ENCODE measurements around the gene HM13.
"Not testable (repeated sequence)": the region's sequence is repeated elsewhere in the genome, so short reads cannot be mapped to it uniquely, and the experiment has no call there.

HM13 gene

DNA sequence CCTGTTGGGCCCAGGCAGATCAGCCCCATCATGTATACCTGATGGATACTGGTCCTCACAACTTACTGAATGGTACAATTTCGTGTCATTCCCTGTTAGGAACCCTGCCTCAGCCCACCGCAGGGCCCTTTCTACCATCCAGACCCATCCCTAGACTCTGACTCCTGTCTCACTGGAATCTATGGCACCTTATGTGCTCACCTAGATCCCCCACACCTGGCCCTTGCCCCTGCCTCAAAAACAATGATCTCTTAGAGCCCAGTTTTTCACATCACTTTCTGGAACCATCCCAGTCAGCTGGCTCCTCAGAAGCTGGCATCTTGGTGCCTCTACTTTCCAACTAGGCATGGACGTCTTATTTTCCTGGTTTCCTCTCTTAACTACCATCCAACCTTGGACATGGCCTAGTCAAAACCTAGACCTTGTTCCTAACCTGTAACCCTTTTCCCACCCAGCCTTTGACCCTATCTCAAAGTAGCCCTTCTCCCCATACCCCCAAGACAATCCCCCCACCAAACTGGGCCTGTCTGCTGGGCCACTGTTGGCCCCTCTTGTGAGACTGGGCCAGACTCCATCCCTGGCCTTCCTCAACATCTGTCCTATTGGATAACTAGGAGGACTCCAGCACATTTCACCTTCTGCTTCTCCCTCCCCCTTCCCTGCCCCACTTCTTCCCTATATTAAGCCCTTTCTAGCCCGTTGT, 981 bp downstream of the HM13 start:
- Histone ChIP-seq H3K4me3 (ENCODE audit: low read length) (peak overlapping the region; percentile 89), H3K9ac (ENCODE audit: low read length) (peak overlapping the region; percentile 84), H3K4me1 (ENCODE audit: control insufficient read depth, insufficient read depth, low read length) (peaks cover 30% of the 10 kb centered on the region), H3K27me3 (ENCODE audit: control insufficient read depth, insufficient read depth, low read length) (no peaks in the 10 kb centered on the region), H3K36me3 (ENCODE audit: control insufficient read depth, insufficient read depth, low read length) (no peaks in the 10 kb centered on the region), H3K9me3 (ENCODE audit: control insufficient read depth, low read length) (no peaks in the 10 kb centered on the region)

DNA sequence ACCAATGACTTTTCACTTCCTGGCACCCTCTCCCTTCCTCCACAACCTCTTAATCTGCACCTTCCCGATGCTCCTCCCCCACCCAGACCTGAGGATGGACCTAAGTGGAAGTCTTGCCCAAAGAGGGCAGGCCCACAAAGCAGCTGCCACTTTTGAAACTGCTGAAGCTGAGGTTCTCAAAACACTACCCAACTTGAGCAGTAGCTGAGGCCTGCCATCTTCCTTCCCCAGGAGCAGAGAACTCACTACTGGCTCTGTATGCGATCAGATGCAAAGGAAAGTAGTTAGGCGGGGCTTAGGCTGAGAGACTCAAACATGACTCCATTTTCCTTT, 1.5 kb downstream of the HM13 start:
- peak overlapping the region; percentile 89 for H3K4me3 ChIP-seq (ENCODE audit: low read length)
- H3K27me3 ChIP-seq (ENCODE audit: control insufficient read depth, insufficient read depth, low read length): no peaks in the 10 kb centered on the region
- H3K36me3 ChIP-seq (ENCODE audit: control insufficient read depth, insufficient read depth, low read length): no peaks in the 10 kb centered on the region
- peak overlapping the region; percentile 84 for H3K9ac ChIP-seq (ENCODE audit: low read length)
- no peaks in the 10 kb centered on the region for H3K9me3 ChIP-seq (ENCODE audit: control insufficient read depth, low read length)
- H3K4me1 ChIP-seq (ENCODE audit: control insufficient read depth, insufficient read depth, low read length): peaks cover 30% of the 10 kb centered on the region

DNA sequence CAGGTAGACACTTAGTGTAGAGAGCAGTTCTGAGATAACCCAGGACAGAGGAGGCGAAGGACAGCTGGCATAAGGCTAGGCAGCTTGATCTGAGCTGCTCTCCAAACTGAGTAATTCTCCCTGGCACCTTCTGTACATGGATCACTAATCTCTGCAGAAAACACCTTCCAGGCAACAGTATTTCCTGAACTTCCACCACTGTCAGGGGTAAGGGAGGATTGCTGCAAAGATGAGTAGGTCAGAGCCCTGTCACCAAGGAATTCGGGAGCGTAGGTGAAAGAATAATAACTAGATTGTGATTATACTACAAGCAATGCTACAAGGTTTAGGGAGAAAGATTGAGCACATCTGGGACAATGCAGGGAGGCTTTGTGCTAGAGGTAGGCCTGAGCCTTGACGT, 1.9 kb downstream of the HM13 start:
- peak overlapping the region; percentile 89 for H3K4me3 ChIP-seq (ENCODE audit: low read length)
- no peaks in the 10 kb centered on the region for H3K9me3 ChIP-seq (ENCODE audit: control insufficient read depth, low read length)
- H3K36me3 ChIP-seq (ENCODE audit: control insufficient read depth, insufficient read depth, low read length): no peaks in the 10 kb centered on the region
- no peaks in the 10 kb centered on the region for H3K27me3 ChIP-seq (ENCODE audit: control insufficient read depth, insufficient read depth, low read length)
- H3K4me1 ChIP-seq (ENCODE audit: control insufficient read depth, insufficient read depth, low read length): peaks cover 30% of the 10 kb centered on the region
- H3K9ac ChIP-seq (ENCODE audit: low read length): peak overlapping the region; percentile 84

DNA sequence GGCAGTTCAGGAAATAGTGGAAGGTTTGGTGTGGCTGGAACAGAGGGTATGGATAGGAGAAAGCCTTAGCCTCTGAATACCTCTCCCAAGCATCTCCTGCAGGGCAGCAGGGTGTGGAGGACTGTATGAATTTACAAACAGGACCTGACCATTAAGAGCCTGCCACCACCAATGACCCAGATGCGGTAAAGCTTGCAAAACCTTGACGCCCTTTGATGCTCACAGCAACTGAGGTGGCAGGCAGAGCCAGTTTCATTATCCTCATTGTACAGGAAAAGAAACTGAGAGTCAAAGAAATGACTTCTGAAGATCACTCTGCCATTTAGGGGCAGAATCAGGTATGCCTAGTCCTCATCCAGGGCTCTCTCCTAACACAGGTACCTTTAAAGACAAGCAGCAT, 2.4 kb downstream of the HM13 start:
- H3K9ac ChIP-seq (ENCODE audit: low read length): no peak overlapping the region
- H3K4me3 ChIP-seq (ENCODE audit: low read length): no peak overlapping the region
- H3K4me1 ChIP-seq (ENCODE audit: control insufficient read depth, insufficient read depth, low read length): peaks cover 30% of the 10 kb centered on the region

DNA sequence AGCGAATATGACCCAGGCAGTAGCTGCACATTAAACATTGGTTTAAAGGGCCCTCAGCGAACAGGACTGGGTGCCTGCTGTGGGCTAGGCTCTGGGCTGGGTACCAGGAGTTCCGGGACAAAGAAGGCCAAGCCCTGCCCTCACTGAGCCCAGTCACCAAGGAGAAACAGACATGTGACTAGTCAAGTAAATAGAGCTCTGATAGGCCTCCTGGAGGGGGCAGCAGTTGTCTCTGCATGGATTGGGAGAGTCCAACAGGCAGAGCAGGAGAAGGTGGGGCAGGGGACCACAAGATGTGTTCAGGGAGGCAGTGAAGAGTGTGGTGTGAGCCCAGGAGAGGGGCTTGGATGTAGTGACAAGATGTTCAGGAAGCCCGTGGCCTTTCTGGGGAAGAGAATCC, 3.1 kb downstream of the HM13 start:
- H3K4me1 ChIP-seq (ENCODE audit: control insufficient read depth, insufficient read depth, low read length): peaks cover 30% of the 10 kb centered on the region
- no peak overlapping the region for H3K4me3 ChIP-seq (ENCODE audit: low read length)
- H3K27me3 ChIP-seq (ENCODE audit: control insufficient read depth, insufficient read depth, low read length): no peaks in the 10 kb centered on the region

More for the DNA sequence above, 2.4 kb downstream of the HM13 start:
- Histone ChIP-seq H3K27me3 (ENCODE audit: control insufficient read depth, insufficient read depth, low read length) (no peaks in the 10 kb centered on the region), H3K36me3 (ENCODE audit: control insufficient read depth, insufficient read depth, low read length) (no peaks in the 10 kb centered on the region), H3K9me3 (ENCODE audit: control insufficient read depth, low read length) (no peaks in the 10 kb centered on the region)

DNA sequence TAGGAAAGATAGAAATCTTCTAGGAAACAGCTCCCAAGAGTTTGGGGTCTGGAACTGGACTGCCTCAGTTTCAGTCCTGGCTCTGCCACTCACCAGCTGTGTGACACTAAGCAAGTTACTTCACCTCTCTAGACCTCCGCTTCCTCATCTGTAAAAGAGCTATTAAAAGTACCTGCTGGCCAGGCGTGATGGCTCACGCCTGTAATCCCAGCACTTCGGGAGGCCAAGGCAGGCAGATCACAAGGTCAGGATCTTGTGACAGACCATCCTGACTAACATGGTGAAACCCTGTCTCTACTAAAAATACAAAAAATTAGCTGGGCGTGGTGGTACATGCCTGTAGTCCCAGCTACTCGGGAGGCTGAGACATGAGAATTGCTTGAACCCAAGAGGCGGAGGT, 7.0 kb downstream of the HM13 start:
- not testable (repeated sequence) for H3K9me3 ChIP-seq (ENCODE audit: control insufficient read depth, low read length)

More for the DNA sequence above, 3.1 kb downstream of the HM13 start:
- no peaks in the 10 kb centered on the region for H3K36me3 ChIP-seq (ENCODE audit: control insufficient read depth, insufficient read depth, low read length)
- H3K9ac ChIP-seq (ENCODE audit: low read length): no peak overlapping the region
- no peaks in the 10 kb centered on the region for H3K9me3 ChIP-seq (ENCODE audit: control insufficient read depth, low read length)

DNA sequence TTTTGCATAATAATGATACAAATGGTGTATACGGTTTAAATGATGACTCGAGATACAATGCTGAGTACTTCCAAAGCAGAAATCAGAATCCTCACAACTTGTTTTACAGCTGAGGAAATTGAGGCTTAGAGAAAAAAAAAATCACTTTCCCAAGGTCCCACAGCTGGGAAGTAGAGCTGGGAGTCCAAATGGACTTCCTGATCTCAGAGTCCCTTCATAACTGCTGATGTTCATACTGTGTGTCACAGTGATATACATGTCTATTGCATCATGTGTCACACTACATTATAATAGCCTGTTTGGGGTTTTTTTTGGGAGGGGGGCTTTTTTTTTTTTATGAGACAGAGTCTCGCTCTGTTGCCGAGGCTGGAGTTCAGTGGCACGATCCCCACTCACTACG, 8.5 kb downstream of the HM13 start:
- no peaks in the 10 kb centered on the region for H3K36me3 ChIP-seq (ENCODE audit: control insufficient read depth, insufficient read depth, low read length)
- H3K9ac ChIP-seq (ENCODE audit: low read length): no peak overlapping the region
- H3K4me1 ChIP-seq (ENCODE audit: control insufficient read depth, insufficient read depth, low read length): no peaks in the 10 kb centered on the region
- H3K27me3 ChIP-seq (ENCODE audit: control insufficient read depth, insufficient read depth, low read length): no peaks in the 10 kb centered on the region
- H3K9me3 ChIP-seq (ENCODE audit: control insufficient read depth, low read length): no peaks in the 10 kb centered on the region
- no peak overlapping the region for H3K4me3 ChIP-seq (ENCODE audit: low read length)

More for the DNA sequence above, 7.0 kb downstream of the HM13 start:
- not testable (repeated sequence) for H3K27me3 ChIP-seq (ENCODE audit: control insufficient read depth, insufficient read depth, low read length); H3K9ac ChIP-seq (ENCODE audit: low read length); H3K4me3 ChIP-seq (ENCODE audit: low read length); H3K36me3 ChIP-seq (ENCODE audit: control insufficient read depth, insufficient read depth, low read length)
- H3K4me1 ChIP-seq (ENCODE audit: control insufficient read depth, insufficient read depth, low read length): peaks cover 13% of the 10 kb centered on the region

DNA sequence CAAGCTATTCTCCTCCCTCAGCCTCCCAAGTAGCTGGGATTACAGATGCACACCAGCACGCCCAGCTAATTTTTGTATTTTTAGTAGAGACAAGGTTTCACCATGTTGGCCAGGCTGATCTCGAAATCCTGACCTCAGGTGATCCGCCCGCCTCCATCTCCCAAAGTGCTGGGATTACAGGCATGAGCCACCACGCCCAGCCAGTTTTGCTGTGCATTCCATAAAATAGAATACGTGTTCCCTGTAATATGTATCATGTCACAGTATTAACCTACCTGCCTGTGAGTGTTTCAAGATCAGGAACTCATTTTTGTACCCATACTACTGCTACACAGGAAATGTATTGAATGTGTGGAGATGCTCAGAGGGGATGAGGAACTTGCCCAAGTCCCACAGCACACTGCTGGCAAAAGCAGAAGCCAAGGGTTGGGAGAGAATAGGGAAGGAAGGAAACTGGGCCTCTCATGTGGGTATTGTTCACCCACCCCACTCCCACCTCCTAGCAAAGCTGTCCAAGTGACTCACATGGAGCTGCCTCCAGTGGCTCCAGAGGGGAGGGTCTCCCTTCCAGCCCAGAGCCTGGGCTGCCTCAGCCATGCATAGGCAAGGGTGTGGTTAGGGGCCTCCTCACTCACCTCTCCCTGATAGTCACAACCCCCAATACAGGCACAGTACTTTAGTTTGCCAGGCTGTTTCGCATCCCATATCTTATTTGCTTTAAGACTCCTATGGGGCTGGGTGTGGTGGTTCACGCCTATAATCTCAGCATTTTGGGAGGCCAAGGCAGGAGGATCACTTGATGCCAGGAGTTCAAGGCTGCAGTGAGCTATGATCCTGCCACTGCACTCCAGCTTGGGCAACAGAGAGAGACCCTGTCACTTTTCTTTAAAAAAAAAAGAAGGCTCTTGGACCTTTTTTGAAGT, 9.4 kb downstream of the HM13 start:
- H3K9ac ChIP-seq (ENCODE audit: low read length): no peak overlapping the region
- no peaks in the 10 kb centered on the region for H3K9me3 ChIP-seq (ENCODE audit: control insufficient read depth, low read length)
- H3K4me1 ChIP-seq (ENCODE audit: control insufficient read depth, insufficient read depth, low read length): no peaks in the 10 kb centered on the region
- no peaks in the 10 kb centered on the region for H3K27me3 ChIP-seq (ENCODE audit: control insufficient read depth, insufficient read depth, low read length)
- H3K36me3 ChIP-seq (ENCODE audit: control insufficient read depth, insufficient read depth, low read length): no peaks in the 10 kb centered on the region
- no peak overlapping the region for H3K4me3 ChIP-seq (ENCODE audit: low read length)

DNA sequence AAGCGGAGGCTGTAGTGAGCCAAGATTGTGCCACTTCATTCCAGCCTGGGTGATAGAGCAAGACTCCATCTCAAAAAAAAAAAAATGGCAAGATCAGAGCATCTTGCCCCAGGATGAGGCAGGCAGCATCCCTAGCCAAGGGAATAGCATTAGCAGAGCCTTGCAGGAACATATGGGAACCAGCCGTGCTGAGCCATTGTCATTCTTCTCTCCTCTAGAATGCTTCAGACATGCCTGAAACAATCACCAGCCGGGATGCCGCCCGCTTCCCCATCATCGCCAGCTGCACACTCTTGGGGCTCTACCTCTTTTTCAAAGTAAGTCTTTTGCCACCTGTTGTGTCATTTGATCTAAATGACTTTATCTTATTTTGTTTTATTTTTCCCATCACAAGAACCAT, 13.0 kb downstream of the HM13 start:
- H3K27me3 ChIP-seq (ENCODE audit: control insufficient read depth, insufficient read depth, low read length): no peaks in the 10 kb centered on the region
- no peaks in the 10 kb centered on the region for H3K4me1 ChIP-seq (ENCODE audit: control insufficient read depth, insufficient read depth, low read length)
- H3K9me3 ChIP-seq (ENCODE audit: control insufficient read depth, low read length): no peaks in the 10 kb centered on the region
- peaks cover under 1% of the 10 kb centered on the region for H3K36me3 ChIP-seq (ENCODE audit: control insufficient read depth, insufficient read depth, low read length)
- H3K4me3 ChIP-seq (ENCODE audit: low read length): no peak overlapping the region
- no peak overlapping the region for H3K9ac ChIP-seq (ENCODE audit: low read length)

DNA sequence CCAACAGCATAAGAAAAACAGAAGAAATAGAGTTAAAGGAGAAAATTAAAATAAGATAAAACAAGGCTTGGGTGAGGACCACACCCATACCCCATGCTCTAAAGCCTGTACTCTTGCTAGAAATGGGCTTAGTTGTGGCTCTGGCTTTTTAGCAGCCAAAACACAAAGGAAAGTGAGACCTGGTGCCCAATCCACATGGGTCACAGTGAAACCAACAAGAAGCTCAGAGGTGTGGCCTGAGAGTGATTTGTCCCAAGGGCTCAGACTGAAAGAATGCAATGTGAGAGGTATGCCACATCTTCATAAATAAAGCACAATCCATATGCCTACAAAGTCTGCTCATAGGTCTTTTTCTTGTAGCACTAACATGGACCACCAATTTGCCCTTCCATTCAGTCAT, 21.1 kb downstream of the HM13 start:
- Histone ChIP-seq H3K27me3 (ENCODE audit: control insufficient read depth, insufficient read depth, low read length) (no peaks in the 10 kb centered on the region), H3K9ac (ENCODE audit: low read length) (no peak overlapping the region), H3K36me3 (ENCODE audit: control insufficient read depth, insufficient read depth, low read length) (peaks cover 24% of the 10 kb centered on the region), H3K4me1 (ENCODE audit: control insufficient read depth, insufficient read depth, low read length) (no peaks in the 10 kb centered on the region), H3K4me3 (ENCODE audit: low read length) (no peak overlapping the region), H3K9me3 (ENCODE audit: control insufficient read depth, low read length) (no peaks in the 10 kb centered on the region)

DNA sequence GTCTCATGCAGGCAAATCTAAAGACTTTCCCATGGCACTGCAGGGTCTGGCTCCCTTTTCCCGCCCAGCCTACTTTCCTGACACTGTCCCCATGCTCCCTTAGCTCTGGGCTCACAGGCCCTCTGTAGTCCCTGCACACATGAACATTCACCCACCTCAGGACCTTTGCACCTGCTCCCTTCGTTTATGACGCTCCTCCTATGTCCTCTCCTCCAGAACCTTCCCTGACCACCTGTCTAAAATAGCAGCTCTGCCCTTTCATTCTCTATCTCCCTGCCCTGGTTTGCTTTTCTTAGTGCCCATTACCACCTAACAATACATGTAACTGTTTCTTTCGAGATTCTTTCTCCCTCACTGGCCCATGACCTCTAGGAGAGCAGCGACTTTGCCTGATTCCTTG, 22.3 kb downstream of the HM13 start:
- H3K9ac ChIP-seq (ENCODE audit: low read length): no peak overlapping the region
- H3K36me3 ChIP-seq (ENCODE audit: control insufficient read depth, insufficient read depth, low read length): peaks cover 24% of the 10 kb centered on the region
- no peaks in the 10 kb centered on the region for H3K27me3 ChIP-seq (ENCODE audit: control insufficient read depth, insufficient read depth, low read length)
- no peaks in the 10 kb centered on the region for H3K9me3 ChIP-seq (ENCODE audit: control insufficient read depth, low read length)
- no peak overlapping the region for H3K4me3 ChIP-seq (ENCODE audit: low read length)
- H3K4me1 ChIP-seq (ENCODE audit: control insufficient read depth, insufficient read depth, low read length): no peaks in the 10 kb centered on the region

DNA sequence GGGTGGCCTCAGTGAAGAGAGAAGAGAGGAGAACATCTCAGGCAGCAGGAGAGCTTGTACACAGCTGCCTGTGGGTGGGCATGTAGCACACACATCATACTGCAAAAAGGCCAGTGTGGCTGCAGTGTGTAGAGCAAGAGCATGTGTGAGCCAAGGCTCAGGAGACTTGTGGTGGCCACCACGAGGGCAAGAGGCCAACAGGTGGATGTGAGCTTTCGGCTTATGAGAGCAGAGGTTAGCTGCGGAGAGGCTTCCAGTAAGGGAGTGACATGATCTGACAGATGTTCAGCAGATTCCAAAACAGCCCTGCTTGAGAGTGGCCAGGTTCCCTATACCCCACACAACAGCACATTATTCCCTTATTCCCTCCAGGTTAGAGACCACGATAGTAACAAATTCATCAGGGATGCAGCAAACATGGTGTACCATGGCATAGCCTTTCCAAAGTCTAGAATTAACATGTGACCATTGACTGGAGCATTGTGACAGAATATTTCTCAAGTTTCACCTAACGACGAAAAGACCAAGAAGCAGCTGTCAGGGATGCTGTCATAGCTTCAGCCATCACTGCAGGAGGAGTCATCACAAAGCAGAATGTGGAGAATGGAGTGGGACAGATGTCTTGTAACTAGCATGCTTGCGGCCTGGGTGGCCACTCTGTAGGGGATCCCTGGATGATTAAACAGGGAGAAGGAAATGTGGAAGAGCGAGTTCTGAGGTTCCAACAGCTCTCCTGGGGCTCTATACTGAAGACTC, 23.1 kb downstream of the HM13 start:
- peaks cover 24% of the 10 kb centered on the region for H3K36me3 ChIP-seq (ENCODE audit: control insufficient read depth, insufficient read depth, low read length)
- no peaks in the 10 kb centered on the region for H3K27me3 ChIP-seq (ENCODE audit: control insufficient read depth, insufficient read depth, low read length)
- no peaks in the 10 kb centered on the region for H3K4me1 ChIP-seq (ENCODE audit: control insufficient read depth, insufficient read depth, low read length)
- no peak overlapping the region for H3K9ac ChIP-seq (ENCODE audit: low read length)
- H3K9me3 ChIP-seq (ENCODE audit: control insufficient read depth, low read length): no peaks in the 10 kb centered on the region
- no peak overlapping the region for H3K4me3 ChIP-seq (ENCODE audit: low read length)
